Gastrocnemius medialis (tissue), 4 donors: Measurements from ENCODE around the gene MS4A3.

Experiments used
- CTCF ChIP-seq, 5 experiments: fragments of 450-650 bp in 3 of 5; fragments of 200-600 bp in 2 of 5; sonication (generic) in 2 of 5; IDR thresholded peaks in 4 of 5; conservative IDR thresholded peaks in 1 of 5; 1 replicate in 4 of 5; 2 replicates in 1 of 5; pipeline ENCODE4 v1.5.1; 2016 to 2019; ENCODE audit warnings: antibody characterized with exemption in 5 of 5, mild to moderate bottlenecking in 3 of 5, moderate library complexity in 3 of 5
- POLR2A ChIP-seq, 2 donors: fragments of 450-650 bp; IDR thresholded peaks; one replicate each; pipeline ENCODE4 v1.6.1; 2017; ENCODE audit warnings: antibody characterized with exemption in 2 of 2, mild to moderate bottlenecking in 2 of 2, moderate library complexity in 2 of 2

- TF ChIP-seq POLR2A (IDR thresholded peaks at IDR 0.05), result no peak
- TF ChIP-seq CTCF (IDR thresholded peaks at IDR 0.05 in 4 of 5, conservative IDR thresholded peaks at IDR 0.05 in 1 of 5), result no peak
Observed at GRCh38 chr11:60077216-60077817, 20.9 kb downstream of the MS4A3 start.
